GM12878 (cell line): ENCODE results near the gene BCL2L13. TPM values are rescaled to one million over a fixed set of nuclear protein-coding genes. Genes with fewer than 3 reads are reported as not detected.

Experiments
- ATAC-seq: fragments of 200-7000 bp; cut with Tn5 transposase; 3 replicates; pipeline ENCODE4 v1.9.1; 2020; ENCODE audit warnings: mild to moderate bottlenecking, moderate library complexity
- BruUV-seq: library from RNA; stranded (reverse); fragments of 400-500 nt; replicated peaks from 2 replicates; lab custom pipeline; 2021; lab: Mats Ljungman, UMichigan
- CTCF ChIA-PET: fragments of 300-600 bp; sonication (Branson Sonifier 250); formaldehyde crosslinking; extraction: SDS; loops from one replicate; lab custom pipeline; 2021; ENCODE audit warnings: inconsistent platforms; lab: Yijun Ruan, JAX
- POLR2A ChIA-PET: fragments of 350-600 bp; formaldehyde crosslinking; extraction: SDS; loops from one replicate; lab custom pipeline; 2021; ENCODE audit warnings: inconsistent platforms; lab: Charles Lee
- RAD21 ChIA-PET: fragments of 300-600 bp; sonication (Branson Sonifier 250); formaldehyde crosslinking; loops from one replicate; lab custom pipeline; 2023; ENCODE audit warnings: antibody characterized with exemption; ENCODE audit not compliant: unreplicated experiment; lab: Charles Lee
- SMC1A ChIA-PET: fragments of 300-600 bp; sonication (Branson Sonifier 250); formaldehyde crosslinking; loops from one replicate; lab custom pipeline; 2023; ENCODE audit not compliant: unreplicated experiment, uncharacterized antibody; lab: Charles Lee
- DNase-seq: peaks from one replicate; pipeline ENCODE4 v3.0.0-alpha.2; 2011; ENCODE audit warnings: low read depth, low spot score
- FAIRE-seq: peaks from 3 replicates; lab custom pipeline; 2011; peaks lifted over from hg19 to GRCh38; lab: Jason Lieb, UNC
- H2AFZ ChIP-seq: 2 replicates; pipeline ENCODE4 v1.6.0; 2011; ENCODE audit warnings: low read depth, low read length, control low read depth; ENCODE audit not compliant: control insufficient read depth
- H3K27ac ChIP-seq: 2 replicates; pipeline ENCODE4 v1.5.1; 2011; ENCODE audit warnings: control low read depth; ENCODE audit not compliant: control insufficient read depth, insufficient read depth
- H3K27me3 ChIP-seq, 2 experiments: replicated peaks in 1 of 2; 2 replicates each; pipeline versions ENCODE4 v1.6.0 to v1.6.1; 2011; ENCODE audit warnings: low read length in 1 of 2; ENCODE audit not compliant: control insufficient read depth in 2 of 2, insufficient read depth in 2 of 2
- H3K36me3 ChIP-seq, 2 experiments: 2 replicates each; pipeline ENCODE4 v1.5.1; 2011; ENCODE audit warnings: low read length in 1 of 2; ENCODE audit not compliant: control insufficient read depth in 2 of 2, insufficient read depth in 2 of 2
- H3K4me1 ChIP-seq: 2 replicates; pipeline ENCODE4 v1.6.1; 2011; ENCODE audit warnings: mild to moderate bottlenecking, low read length, moderate library complexity, mixed read lengths; ENCODE audit not compliant: control insufficient read depth, insufficient read depth
- H3K4me2 ChIP-seq: 2 replicates; pipeline ENCODE4 v1.6.0; 2011; ENCODE audit warnings: control low read depth; ENCODE audit not compliant: control insufficient read depth, insufficient read depth
- H3K4me3 ChIP-seq: fragments of 200-600 bp; sonication (generic); 2 replicates; pipeline ENCODE4 v1.5.1; 2016
- H3K79me2 ChIP-seq: 2 replicates; pipeline ENCODE4 v1.6.0; 2011; ENCODE audit warnings: low read length; ENCODE audit not compliant: control insufficient read depth, insufficient read depth
- H3K9ac ChIP-seq: 2 replicates; pipeline ENCODE4 v1.8.0; 2011; ENCODE audit warnings: low read length, control low read depth, mixed read lengths; ENCODE audit not compliant: control insufficient read depth, insufficient read depth
- H3K9me3 ChIP-seq: replicated peaks from 3 replicates; pipeline ENCODE4 v1.5.1; 2011; ENCODE audit warnings: mild to moderate bottlenecking, low read length; ENCODE audit not compliant: control insufficient read depth, insufficient read depth
- H4K20me1 ChIP-seq: 2 replicates; pipeline ENCODE4 v1.6.0; 2011; ENCODE audit not compliant: control insufficient read depth, insufficient read depth
- BMI1 ChIP-seq: fragments of 450-650 bp; IDR thresholded peaks from 2 replicates; pipeline ENCODE4 v1.6.1; 2016; ENCODE audit warnings: mild to moderate bottlenecking, moderate library complexity, borderline replicate concordance
- CHD4 ChIP-seq: fragments of 200-600 bp; sonication (generic); IDR thresholded peaks from 2 replicates; pipeline ENCODE4 v1.6.1; 2016; ENCODE audit warnings: mild to moderate bottlenecking
- EGR1 ChIP-seq, 2 experiments: IDR thresholded peaks; 1 replicate in 1 of 2; 2 replicates in 1 of 2; pipeline ENCODE4 v1.6.1; 2011 to 2012; ENCODE audit warnings: low read depth in 2 of 2, low read length in 2 of 2, borderline replicate concordance in 1 of 2, mild to moderate bottlenecking in 1 of 2, moderate library complexity in 1 of 2
- FOXK2 ChIP-seq: fragments of 450-650 bp; IDR thresholded peaks from 2 replicates; pipeline ENCODE4 v1.6.1; 2017; ENCODE audit warnings: mild to moderate bottlenecking, moderate library complexity
- GABPA ChIP-seq: IDR thresholded peaks from 2 replicates; pipeline ENCODE4 v1.6.1; 2014; ENCODE audit warnings: antibody characterized with exemption, low read depth, mild to moderate bottlenecking, inconsistent platforms
- HDAC2 ChIP-seq: fragments of 200-600 bp; sonication (generic); IDR thresholded peaks from 2 replicates; pipeline ENCODE4 v1.6.1; 2017
- IKZF2 ChIP-seq, 2 experiments: fragments of 450-650 bp; IDR thresholded peaks; 2 replicates each; pipeline ENCODE4 v1.6.1; 2017; ENCODE audit warnings: mild to moderate bottlenecking in 2 of 2, moderate library complexity in 2 of 2
- IRF5 ChIP-seq: fragments of 450-650 bp; IDR thresholded peaks from 2 replicates; pipeline ENCODE4 v1.6.1; 2017; ENCODE audit warnings: borderline replicate concordance
- NFYB ChIP-seq: IDR thresholded peaks from 2 replicates; pipeline ENCODE4 v1.6.1; 2011; ENCODE audit warnings: low read depth, mild to moderate bottlenecking, low read length, improper control_type of control experiment, moderate library complexity; ENCODE audit not compliant: insufficient read depth
- NR2C1 ChIP-seq: fragments of 450-650 bp; IDR thresholded peaks from 2 replicates; pipeline ENCODE4 v1.6.1; 2017; ENCODE audit warnings: antibody characterized with exemption, mild to moderate bottlenecking, moderate library complexity
- RCOR1 ChIP-seq: conservative IDR thresholded peaks from 2 replicates; pipeline ENCODE4 v1.6.1; 2012; ENCODE audit warnings: low read depth, low read length, improper control_type of control experiment
- SIN3A ChIP-seq: IDR thresholded peaks from 2 replicates; pipeline ENCODE4 v1.6.1; 2012; ENCODE audit warnings: low read depth, low read length, improper control_type of control experiment
- SMAD1 ChIP-seq: fragments of 450-650 bp; IDR thresholded peaks from 2 replicates; pipeline ENCODE4 v1.6.1; 2018; ENCODE audit warnings: mild to moderate bottlenecking, low read depth; ENCODE audit not compliant: partially characterized antibody
- SPI1 ChIP-seq: IDR thresholded peaks from 2 replicates; pipeline ENCODE4 v1.6.1; 2011; ENCODE audit warnings: low read depth, mild to moderate bottlenecking, low read length, moderate library complexity, borderline replicate concordance; ENCODE audit not compliant: insufficient read depth
- STAT1 ChIP-seq: fragments of 450-650 bp; conservative IDR thresholded peaks from 2 replicates; pipeline ENCODE4 v1.6.1; 2014; ENCODE audit warnings: antibody characterized with exemption, mild to moderate bottlenecking
- SUZ12 ChIP-seq: fragments of 200-600 bp; sonication (generic); IDR thresholded peaks from one replicate; pipeline ENCODE4 v1.6.1; 2018; ENCODE audit warnings: antibody characterized with exemption, mild to moderate bottlenecking; ENCODE audit not compliant: unreplicated experiment
- TARDBP ChIP-seq: IDR thresholded peaks from 2 replicates; pipeline ENCODE4 v1.6.1; 2016; ENCODE audit warnings: borderline replicate concordance
- USF1 ChIP-seq: IDR thresholded peaks from 2 replicates; pipeline ENCODE4 v1.6.1; 2011; ENCODE audit warnings: borderline replicate concordance, low read depth, mild to moderate bottlenecking, moderate library complexity, mixed read lengths, low read length; ENCODE audit not compliant: insufficient read depth; ENCODE audit errors: extremely low read length
- ZNF207 ChIP-seq: fragments of 450-650 bp; IDR thresholded peaks from 2 replicates; pipeline ENCODE4 v1.6.1; 2014; ENCODE audit warnings: antibody characterized with exemption, mild to moderate bottlenecking, borderline replicate concordance
- ZNF384 ChIP-seq: IDR thresholded peaks from 2 replicates; pipeline ENCODE4 v1.6.1; 2012; ENCODE audit warnings: low read depth, mild to moderate bottlenecking, low read length, improper control_type of control experiment, borderline replicate concordance
- WGBS: methylation state at CpG from one replicate; pipeline ENCODE4 v1.1.6; 2016; ENCODE audit warnings: low lambda C conversion rate; ENCODE audit not compliant: insufficient replicate concordance, insufficient coverage; ENCODE audit errors: missing lambda C conversion rate; 5-methylcytosine and 5-hydroxymethylcytosine counted together
- in situ Hi-C: fragments of 300-500 bp; cut with MboI; formaldehyde crosslinking; loops from 9 replicates; pipeline ENCODE4 v1.14.3; 2018; ENCODE audit warnings: mixed read lengths
- intact Hi-C: fragments of 100-400 bp; cut with micrococcal nuclease; formaldehyde crosslinking; loops from one replicate; pipeline ENCODE4 v1.14.2; 2022; ENCODE audit not compliant: unreplicated experiment
- polyA plus RNA-seq, 11 experiments: library from polyadenylated mRNA; depleted of rRNA in 4 of 11; unstranded in 6 of 11; stranded (reverse) in 5 of 11; fragments of >200 nt; fragmentation: Nextera tagmentation in 4 of 11; fragmentation: Illumina TruSeq in 1 of 11; extraction: Ambion mirVana in 4 of 11; extraction: Trizol in 1 of 11; gene quantifications; 1 replicate in 1 of 11; 2 replicates in 10 of 11; pipeline versions ENCODE4 v1.2.1 to v1.2.3, GENCODE V29; 2011 to 2016; ENCODE audit warnings: inconsistent platforms in 2 of 11, missing spikeins in 2 of 11, low read depth in 1 of 11
- total RNA-seq, 4 experiments: library from RNA; depleted of rRNA in 3 of 4; stranded (reverse); fragments of >200 nt in 3 of 4; fragmentation: Illumina TruSeq in 1 of 4; extraction: Trizol in 1 of 4; gene quantifications; 2 replicates each; pipeline versions ENCODE4 v1.2.1 to v1.2.3, GENCODE V29; 2013 to 2021
- TF ChIP-seq, protein P1 (sequence below): IDR thresholded peaks from 2 replicates; pipeline ENCODE4 v1.6.1; 2011; ENCODE audit warnings: borderline replicate concordance, low read depth, mild to moderate bottlenecking, moderate library complexity, low read length; ENCODE audit not compliant: insufficient read depth, poor library complexity, severe bottlenecking

BCL2L13 gene
- total and polyA plus RNA-seq, 10 of the 15 experiments (the other 5 are each of a cell fraction or from before 2014, with no cell fraction given), result 18.6 to 30.6 (median 28.2) TPM

GRCh38 chr22:17637490-17638181 lies 921 bp upstream of the BCL2L13 start (continued):
- TF ChIP-seq, protein P1, sequence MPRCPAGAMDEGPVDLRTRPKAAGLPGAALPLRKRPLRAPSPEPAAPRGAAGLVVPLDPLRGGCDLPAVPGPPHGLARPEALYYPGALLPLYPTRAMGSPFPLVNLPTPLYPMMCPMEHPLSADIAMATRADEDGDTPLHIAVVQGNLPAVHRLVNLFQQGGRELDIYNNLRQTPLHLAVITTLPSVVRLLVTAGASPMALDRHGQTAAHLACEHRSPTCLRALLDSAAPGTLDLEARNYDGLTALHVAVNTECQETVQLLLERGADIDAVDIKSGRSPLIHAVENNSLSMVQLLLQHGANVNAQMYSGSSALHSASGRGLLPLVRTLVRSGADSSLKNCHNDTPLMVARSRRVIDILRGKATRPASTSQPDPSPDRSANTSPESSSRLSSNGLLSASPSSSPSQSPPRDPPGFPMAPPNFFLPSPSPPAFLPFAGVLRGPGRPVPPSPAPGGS, result no peak
- TF ChIP-seq FOXK2 (no peak), SUZ12 (no peak), STAT1 (no peak), NR2C1 (no peak), SPI1 (no peak), CHD4 (no peak), TARDBP (no peak), RCOR1 (no peak)
- TF ChIP-seq, all 136 proteins: peak for 0

GRCh38 chr22:17638182-17638431 lies 450 bp upstream of the BCL2L13 start:
- POLR2A ChIA-PET, result no interaction called here
- Histone ChIP-seq H3K27me3 (no peaks in the 10 kb centered on the region), H3K9ac (peak overlapping the region; percentile 93), H3K4me2 (peak overlapping the region; percentile 85), H3K27ac (peak overlapping the region; percentile 86), H3K4me3 (peak overlapping the region; percentile 92), H4K20me1 (no peaks in the 10 kb centered on the region), H3K79me2 (peaks cover 19% of the 10 kb centered on the region), H3K36me3 (no peaks in the 10 kb centered on the region), H3K9me3 (no peaks in the 10 kb centered on the region), H2AFZ (peak overlapping the region; percentile 86), H3K4me1 (peaks cover 8% of the 10 kb centered on the region)
- BruUV-seq, result no TSS peak
- RAD21 ChIA-PET, result no interaction called here
- SMC1A ChIA-PET, result no interaction called here
- in situ Hi-C loops (loop anchor here (25.0 kb wide), 1 partner anchor 1799 kb away; the partner anchor contains the start of genes C22orf39, HIRA and MRPL40), intact Hi-C loops (loop anchor here (10.0 kb wide), 1 partner anchor 67 kb away; no protein-coding TSS in a partner anchor)
- peak; percentile 33 for ATAC-seq
- FAIRE-seq, result peak; percentile 23
- CTCF ChIA-PET, result interaction anchor here (1.7 kb wide), 1 partner anchor 466 kb away, joined by 4 read pairs; no protein-coding TSS in a partner anchor
- no peak for DNase-seq
- under 1% methylated on average over 10 of the region's 10 CpGs for WGBS
- TF ChIP-seq SMAD1, result no peak
- no peak for TF ChIP-seq GABPA
- no peak for TF ChIP-seq USF1
- no peak for TF ChIP-seq IRF5
- no peak for TF ChIP-seq HDAC2
- TF ChIP-seq NFYB, result no peak
- no peak for TF ChIP-seq ZNF384
- TF ChIP-seq SIN3A, result no peak
- TF ChIP-seq IKZF2 (IDR thresholded peaks at IDR 0.05), result peak in 1 of 2 experiments; percentile 78; a peak in 2 of 4 replicates
- no peak for TF ChIP-seq EGR1 (IDR thresholded peaks at IDR 0.05; ENCODE audit: borderline replicate concordance in 1 of 2, low read depth in 2 of 2, low read length in 2 of 2)
- TF ChIP-seq ZNF207, result no peak
- TF ChIP-seq BMI1, result 0 out of 2 replicates have a peak, but pooled peaks have one; percentile 32
